GM18907 (cell line): ENCODE results near the gene STON2.
"Not testable (repeated sequence)": the region's sequence is repeated elsewhere in the genome, so short reads cannot be mapped to it uniquely, and the experiment has no call there.

ENCODE experiments used
- ATAC-seq: cut with Tn5 transposase; IDR thresholded peaks from one replicate; pipeline ENCODE4 v1.9.1; 2021; ENCODE audit warnings: mild to moderate bottlenecking, moderate library complexity; ENCODE audit not compliant: unreplicated experiment

STON2 gene

GRCh38 chr14:81384900-81385299 lies 15.2 kb downstream of the STON2 start:
- no peak for ATAC-seq

- ATAC-seq: no peak
Measured at GRCh38 chr14:81382517-81383225, 17.5 kb downstream of the STON2 start.

- not testable (repeated sequence) for ATAC-seq
Measured at GRCh38 chr14:81380009-81380408, 20.1 kb downstream of the STON2 start.

GRCh38 chr14:81371802-81372201 lies 28.3 kb downstream of the STON2 start:
- no peak for ATAC-seq

- ATAC-seq: no peak
Measured at GRCh38 chr14:81367563-81367962, 32.6 kb downstream of the STON2 start.

- ATAC-seq: no peak
Measured at GRCh38 chr14:81366884-81367283, 33.2 kb downstream of the STON2 start.

- ATAC-seq: no peak
Measured at GRCh38 chr14:81366214-81366613, 33.9 kb downstream of the STON2 start.

- no peak for ATAC-seq
Measured at GRCh38 chr14:81363746-81364378, 36.3 kb downstream of the STON2 start.

GRCh38 chr14:81353691-81354323 lies 46.3 kb downstream of the STON2 start:
- no peak for ATAC-seq

GRCh38 chr14:81352413-81352812 lies 47.7 kb downstream of the STON2 start:
- no peak for ATAC-seq

GRCh38 chr14:81351205-81351604 lies 48.9 kb downstream of the STON2 start:
- no peak for ATAC-seq

- no peak for ATAC-seq
Measured at GRCh38 chr14:81350344-81351130, 49.6 kb downstream of the STON2 start.

- ATAC-seq: no peak
Measured at GRCh38 chr14:81348061-81348460, 52.1 kb downstream of the STON2 start.

- ATAC-seq: no peak
Measured at GRCh38 chr14:81345781-81346180, 54.3 kb downstream of the STON2 start.

- ATAC-seq: no peak
Measured at GRCh38 chr14:81344481-81345160, 55.5 kb downstream of the STON2 start.

- ATAC-seq: no peak
Measured at GRCh38 chr14:81343701-81344100, 56.4 kb downstream of the STON2 start.

- no peak for ATAC-seq
Measured at GRCh38 chr14:81342850-81343580, 57.1 kb downstream of the STON2 start.

GRCh38 chr14:81341781-81342180 lies 58.3 kb downstream of the STON2 start:
- no peak for ATAC-seq

GRCh38 chr14:81341370-81341769 lies 58.8 kb downstream of the STON2 start:
- ATAC-seq: no peak

- no peak for ATAC-seq
Measured at GRCh38 chr14:81340201-81340600, 59.9 kb downstream of the STON2 start.
